Coronary artery (tissue), 2 donors: Measurements from ENCODE around the gene LYPD1.

Experiments used
- DNase-seq: peaks from one replicate; pipeline ENCODE4 v3.0.0-alpha.2; 2017; ENCODE audit warnings: low spot score
- H3K27ac ChIP-seq, 2 donors: fragments of 200-600 bp; sonication (generic); one replicate each; pipeline ENCODE4 v1.5.1; 2016 to 2019
- H3K4me3 ChIP-seq: fragments of 200-600 bp; sonication (generic); 2 replicates; pipeline ENCODE4 v1.5.1; 2016; ENCODE audit warnings: mild to moderate bottlenecking, moderate library complexity
- CTCF ChIP-seq: fragments of 200-600 bp; sonication (generic); IDR thresholded peaks from one replicate; pipeline ENCODE4 v1.5.1; 2019; ENCODE audit warnings: antibody characterized with exemption

LYPD1 gene

GRCh38 chr2:132595186-132595585, 74.8 kb downstream of the LYPD1 start:
- no peak overlapping the region for H3K4me3 ChIP-seq
- no peak overlapping the region for H3K27ac ChIP-seq
- DNase-seq, result no peak
- TF ChIP-seq CTCF, result no peak
